Measurements from ENCODE around the gene CEPT1. TPM values are rescaled to one million over a fixed set of nuclear protein-coding genes. Genes with fewer than 3 reads are reported as not detected.

Gene CEPT1
- total RNA-seq, 1 experiment from 2014 or later: 34.2 TPM

GRCh38 chr1:111193712-111194480 is 53.9 kb downstream of the CEPT1 start:
- no TSS peak for BruUV-seq (replicated peaks)
- CTCF ChIA-PET: no interaction called here
- no peak overlapping the region for H3K4me2 ChIP-seq (ENCODE audit: low read length)
- POLR2A ChIA-PET: no interaction called here
- RAD21 ChIA-PET (ENCODE audit: low non-redundant PET in 1 of 2, low total read pairs in 2 of 2, uncharacterized antibody in 2 of 2, unreplicated experiment in 2 of 2): no interaction called here
- no peaks in the 10 kb centered on the region for H3K4me1 ChIP-seq (ENCODE audit: control insufficient read depth in 1 of 2, insufficient read depth in 2 of 2, low read length in 2 of 2)
- no peaks in the 10 kb centered on the region for H3K9me3 ChIP-seq (ENCODE audit: control insufficient read depth in 1 of 2, insufficient read depth in 1 of 2, low read depth in 1 of 2, low read length in 2 of 2)
- H3K4me3 ChIP-seq (replicated peaks in 1 of 2; ENCODE audit: low read depth in 1 of 2, low read length in 2 of 2): no peak overlapping the region
- intact Hi-C loops (cut with micrococcal nuclease): no loop called here
- no peaks in the 10 kb centered on the region for H3K27me3 ChIP-seq (ENCODE audit: insufficient read depth, low read length)
- no peaks in the 10 kb centered on the region for H3K9me2 ChIP-seq (ENCODE audit: insufficient read depth)
- no peak overlapping the region for H2AFZ ChIP-seq (ENCODE audit: low read depth, low read length, poor library complexity, severe bottlenecking)
- H3K9ac ChIP-seq (ENCODE audit: low read length): no peak overlapping the region
- TF ChIP-seq YY1 (IDR thresholded peaks at IDR 0.05; ENCODE audit: extremely low read depth, insufficient replicate concordance, low read depth, low read length) (no peak), ZNF274 (IDR thresholded peaks at IDR 0.05; ENCODE audit: low read depth, low read length) (no peak), RAD21 (IDR thresholded peaks at IDR 0.05; ENCODE audit: low read depth) (no peak), SIN3A (IDR thresholded peaks at IDR 0.05; ENCODE audit: low read depth) (no peak), ELF1 (IDR thresholded peaks at IDR 0.05; ENCODE audit: borderline replicate concordance, low read depth) (no peak), EZH2phosphoT487 (IDR thresholded peaks at IDR 0.05; ENCODE audit: borderline replicate concordance) (no peak), ZBTB33 (IDR thresholded peaks at IDR 0.05; ENCODE audit: extremely low read depth, insufficient replicate concordance, low read length) (no peak), EGR1 (IDR thresholded peaks at IDR 0.05; ENCODE audit: low read depth) (no peak), POLR2A (IDR thresholded peaks at IDR 0.05; ENCODE audit: borderline replicate concordance, extremely low read depth, insufficient read depth, insufficient read length) (no peak), CTCF (IDR thresholded peaks at IDR 0.05 in 2 of 3, conservative IDR thresholded peaks at IDR 0.05 in 1 of 3; ENCODE audit: borderline replicate concordance in 1 of 3, insufficient read depth in 1 of 3, low read depth in 2 of 3, low read length in 2 of 3) (no peak), ATF3 (IDR thresholded peaks at IDR 0.05) (no peak), POLR2AphosphoS5 (IDR thresholded peaks at IDR 0.05; ENCODE audit: low read depth, low read length) (no peak), JUND (IDR thresholded peaks at IDR 0.05) (no peak), ZFX (IDR thresholded peaks at IDR 0.05) (no peak)
- no peak for ATAC-seq
- DNase-seq (ENCODE audit: low read depth, low spot score): no peak
- H3K27ac ChIP-seq (ENCODE audit: low read depth, low read length): no peak overlapping the region
- H4K20me1 ChIP-seq (ENCODE audit: insufficient read depth): no peaks in the 10 kb centered on the region
- H3K36me3 ChIP-seq (ENCODE audit: control insufficient read depth in 1 of 2, insufficient read depth in 2 of 2, low read length in 2 of 2): peaks cover 0 to 32% of the 10 kb centered on the region in 2 experiments; a peak in 3 of 4 replicates
- no peaks in the 10 kb centered on the region for H3K79me2 ChIP-seq (ENCODE audit: insufficient read depth, low read length)
